WTC11 (cell line): Measurements from ENCODE around the gene ATL1. TPM values are rescaled to one million over a fixed set of nuclear protein-coding genes. Genes with fewer than 3 reads are reported as not detected.

Experiments used
- AFF4 ChIP-seq: sonication (generic); formaldehyde crosslinking; IDR thresholded peaks from 2 replicates; pipeline ENCODE4 v1.8.1; 2023; ENCODE audit warnings: mild to moderate bottlenecking, missing genetic modification reagents, borderline replicate concordance
- AR ChIP-seq: fragments of 250-450 bp; sonication (Bioruptor Pico); IDR thresholded peaks from 2 replicates; pipeline ENCODE4 v1.9.0; 2021; ENCODE audit warnings: mild to moderate bottlenecking
- CBFB ChIP-seq: sonication (generic); formaldehyde crosslinking; IDR thresholded peaks from 2 replicates; pipeline ENCODE4 v1.8.1; 2022; ENCODE audit warnings: mild to moderate bottlenecking, low read depth, missing genetic modification reagents
- CDX4 ChIP-seq: fragments of 250-450 bp; sonication (Bioruptor Pico); IDR thresholded peaks from 2 replicates; pipeline ENCODE4 v1.9.0; 2021; ENCODE audit warnings: moderate library complexity, mild to moderate bottlenecking, inconsistent platforms, borderline replicate concordance
- CREB1 ChIP-seq: sonication (generic); formaldehyde crosslinking; IDR thresholded peaks from 2 replicates; pipeline ENCODE4 v1.8.0; 2023; ENCODE audit warnings: mild to moderate bottlenecking, missing genetic modification reagents
- E2F4 ChIP-seq: sonication (generic); formaldehyde crosslinking; IDR thresholded peaks from 2 replicates; pipeline ENCODE4 v1.8.1; 2022; ENCODE audit warnings: low read depth, mild to moderate bottlenecking, moderate library complexity, missing genetic modification reagents, borderline replicate concordance
- E2F5 ChIP-seq: sonication (generic); formaldehyde crosslinking; IDR thresholded peaks from 2 replicates; pipeline ENCODE4 v1.8.1; 2022; ENCODE audit warnings: mild to moderate bottlenecking, moderate library complexity, missing genetic modification reagents
- GTF2I ChIP-seq: fragments of 250-450 bp; sonication (Bioruptor Pico); conservative IDR thresholded peaks from 2 replicates; pipeline ENCODE4 v1.4.0; 2021; ENCODE audit warnings: mild to moderate bottlenecking
- IRF1 ChIP-seq: sonication (generic); formaldehyde crosslinking; IDR thresholded peaks from 2 replicates; pipeline ENCODE4 v1.8.0; 2023; ENCODE audit warnings: missing genetic modification reagents
- JUN ChIP-seq: sonication (generic); formaldehyde crosslinking; IDR thresholded peaks from 2 replicates; pipeline ENCODE4 v1.8.0; 2023; ENCODE audit warnings: mild to moderate bottlenecking, missing genetic modification reagents
- MAX ChIP-seq: sonication (generic); formaldehyde crosslinking; IDR thresholded peaks from 2 replicates; pipeline ENCODE4 v1.8.0; 2022; ENCODE audit warnings: mild to moderate bottlenecking, missing genetic modification reagents
- MLX ChIP-seq: sonication (generic); formaldehyde crosslinking; IDR thresholded peaks from 2 replicates; pipeline ENCODE4 v1.8.1; 2023; ENCODE audit warnings: mild to moderate bottlenecking, missing genetic modification reagents, moderate library complexity
- NFE2L1 ChIP-seq: sonication (generic); formaldehyde crosslinking; IDR thresholded peaks from 2 replicates; pipeline ENCODE4 v1.8.1; 2023; ENCODE audit warnings: missing genetic modification reagents
- NR1H2 ChIP-seq: sonication (generic); formaldehyde crosslinking; IDR thresholded peaks from 2 replicates; pipeline ENCODE4 v1.9.0; 2021; ENCODE audit warnings: mild to moderate bottlenecking, moderate library complexity, missing genetic modification reagents
- RORB ChIP-seq: fragments of 250-450 bp; sonication (Bioruptor Pico); IDR thresholded peaks from 2 replicates; pipeline ENCODE4 v1.9.0; 2021; ENCODE audit warnings: mild to moderate bottlenecking
- SMAD4 ChIP-seq: sonication (generic); formaldehyde crosslinking; IDR thresholded peaks from 2 replicates; pipeline ENCODE4 v1.8.0; 2022; ENCODE audit warnings: mild to moderate bottlenecking, missing genetic modification reagents
- SP1 ChIP-seq: sonication (generic); formaldehyde crosslinking; conservative IDR thresholded peaks from 2 replicates; pipeline ENCODE4 v1.8.1; 2022; ENCODE audit warnings: missing genetic modification reagents
- USF2 ChIP-seq: sonication (generic); formaldehyde crosslinking; IDR thresholded peaks from 2 replicates; pipeline ENCODE4 v1.8.1; 2023; ENCODE audit warnings: mild to moderate bottlenecking, missing genetic modification reagents, moderate library complexity
- ZBTB21 ChIP-seq: sonication (generic); formaldehyde crosslinking; IDR thresholded peaks from 2 replicates; pipeline ENCODE4 v1.8.1; 2023; ENCODE audit warnings: mild to moderate bottlenecking, missing genetic modification reagents, borderline replicate concordance
- ZBTB43 ChIP-seq: sonication (generic); formaldehyde crosslinking; IDR thresholded peaks from 2 replicates; pipeline ENCODE4 v1.8.1; 2023; ENCODE audit warnings: mild to moderate bottlenecking, missing genetic modification reagents
- ZNF232 ChIP-seq: sonication (generic); formaldehyde crosslinking; IDR thresholded peaks from 2 replicates; pipeline ENCODE4 v1.8.0; 2022; ENCODE audit warnings: mild to moderate bottlenecking, missing genetic modification reagents
- ZNF396 ChIP-seq: fragments of 250-450 bp; sonication (Bioruptor Pico); IDR thresholded peaks from 2 replicates; pipeline ENCODE4 v1.8.0; 2021; ENCODE audit warnings: mild to moderate bottlenecking, moderate library complexity, borderline replicate concordance
- ZNF416 ChIP-seq: fragments of 250-450 bp; sonication (Bioruptor Pico); IDR thresholded peaks from 2 replicates; pipeline ENCODE4 v1.9.0; 2021; ENCODE audit warnings: mild to moderate bottlenecking, inconsistent platforms
- total RNA-seq: library from RNA; stranded (reverse); gene quantifications from 3 replicates; pipeline ENCODE4 v1.2.3, GENCODE V29; 2021

Gene ATL1
- total RNA-seq, 1 experiment from 2014 or later = 3.7 TPM

GRCh38 chr14:50559990-50560930, at the start of gene ATL1 (continued):
- TF ChIP-seq NR1H2 (CRISPR knock-in tag) (no peak), SMAD4 (no peak), GTF2I (CRISPR knock-in tag) (no peak), E2F4 (0 out of 2 replicates have a peak, but pooled peaks have one; percentile 14), IRF1 (CRISPR knock-in tag) (no peak), ZBTB43 (CRISPR knock-in tag) (peak; percentile 87; the same call in 1 of the 2 replicates), MLX (no peak; the same call in 1 of the 2 replicates), CBFB (CRISPR knock-in tag) (no peak), AR (no peak), NFE2L1 (CRISPR knock-in tag) (no peak), JUN (no peak), AFF4 (CRISPR knock-in tag) (no peak), ZNF416 (no peak), SP1 (CRISPR knock-in tag) (no peak; the same call in none of the 2 replicates), USF2 (CRISPR knock-in tag) (no peak), ZNF396 (CRISPR knock-in tag) (no peak), ZBTB21 (CRISPR knock-in tag) (0 out of 2 replicates have a peak, but pooled peaks have one; percentile 37), E2F5 (CRISPR knock-in tag) (peak; percentile 56; the same call in 1 of the 2 replicates), MAX (peak; percentile 41; the same call in 1 of the 2 replicates), ZNF232 (no peak), CREB1 (CRISPR knock-in tag) (no peak), RORB (CRISPR knock-in tag) (no peak), CDX4 (no peak)
